HCT116 (cell line): ENCODE data around the gene EXOC4. TPM values are rescaled to one million over a fixed set of nuclear protein-coding genes. Genes with fewer than 3 reads are reported as not detected.

Experiments used
- ATAC-seq: fragments of 200-7000 bp; cut with Tn5 transposase; 2 replicates; pipeline ENCODE4 v1.9.1; 2020; ENCODE audit warnings: mild to moderate bottlenecking, moderate library complexity
- BruUV-seq: library from RNA; stranded (reverse); fragments of 400-500 nt; replicated peaks from 2 replicates; lab custom pipeline; 2021; lab: Mats Ljungman, UMichigan
- CTCF ChIA-PET: fragments of 300-600 bp; sonication (Branson Sonifier 250); formaldehyde crosslinking; loops from one replicate; lab custom pipeline; 2021; ENCODE audit warnings: antibody characterized with exemption; lab: Charles Lee
- POLR2A ChIA-PET: fragments of 300-600, 350-600 bp; sonication (Branson Sonifier 250); formaldehyde crosslinking; loops from one replicate; lab custom pipeline; 2021; ENCODE audit warnings: antibody characterized with exemption; lab: Charles Lee
- RAD21 ChIA-PET, 2 experiments: fragments of 300-600 bp; sonication (Branson Sonifier 250); formaldehyde crosslinking; loops; one replicate each; lab custom pipeline; 2023; ENCODE audit warnings: low total read pairs in 2 of 2; ENCODE audit not compliant: uncharacterized antibody in 2 of 2, unreplicated experiment in 2 of 2, low non-redundant PET in 1 of 2; lab: Charles Lee
- DNase-seq: peaks from one replicate; pipeline ENCODE4 v3.0.0-alpha.2; 2010; ENCODE audit warnings: low read depth, low spot score
- H2AFZ ChIP-seq: fragments of 200-600 bp; shearing (Covaris generic), sonication (generic); 2 replicates; pipeline ENCODE4 v1.6.1; 2017; ENCODE audit warnings: low read depth, mixed run types, mixed read lengths, antibody characterized with exemption, low read length; ENCODE audit not compliant: poor library complexity, severe bottlenecking
- H3K27ac ChIP-seq: 2 replicates; pipeline ENCODE4 v1.5.1; 2012; ENCODE audit warnings: low read depth, low read length
- H3K27me3 ChIP-seq: fragments of 200-600 bp; sonication (generic); 2 replicates; pipeline ENCODE4 v1.6.1; 2016; ENCODE audit warnings: mixed run types, low read length, mixed read lengths; ENCODE audit not compliant: insufficient read depth
- H3K36me3 ChIP-seq, 2 experiments: fragments of 200-500 bp in 1 of 2; fragments of 200-600 bp in 1 of 2; sonication (Bioruptor generic) in 1 of 2; sonication (generic) in 1 of 2; 2 replicates each; pipeline versions ENCODE4 v1.5.1 to v1.6.1; 2014 to 2016; ENCODE audit warnings: low read length in 2 of 2, inconsistent platforms in 1 of 2, mixed read lengths in 1 of 2, mixed run types in 1 of 2; ENCODE audit not compliant: insufficient read depth in 2 of 2, control insufficient read depth in 1 of 2
- H3K4me1 ChIP-seq, 2 experiments: fragments of 200-600 bp in 1 of 2; sonication (generic) in 1 of 2; 2 replicates each; pipeline versions ENCODE4 v1.5.1 to v1.6.1; 2012 to 2017; ENCODE audit warnings: low read length in 2 of 2, inconsistent platforms in 1 of 2, mild to moderate bottlenecking in 1 of 2, mixed read lengths in 1 of 2, mixed run types in 1 of 2, moderate library complexity in 1 of 2; ENCODE audit not compliant: insufficient read depth in 2 of 2, control insufficient read depth in 1 of 2
- H3K4me2 ChIP-seq: fragments of 200-600 bp; sonication (generic); 2 replicates; pipeline ENCODE4 v1.6.1; 2017; ENCODE audit warnings: mixed run types, low read length, mixed read lengths
- H3K4me3 ChIP-seq, 2 experiments: fragments of 200-600 bp in 1 of 2; sonication (generic) in 1 of 2; replicated peaks in 1 of 2; 2 replicates each; pipeline ENCODE4 v1.5.1; 2011 to 2016; ENCODE audit warnings: low read length in 2 of 2, control low read depth in 1 of 2, low read depth in 1 of 2, mild to moderate bottlenecking in 1 of 2, mixed read lengths in 1 of 2, mixed run types in 1 of 2
- H3K79me2 ChIP-seq: fragments of 200-600 bp; sonication (generic); 2 replicates; pipeline ENCODE4 v1.6.1; 2017; ENCODE audit warnings: mild to moderate bottlenecking, mixed run types, low read length, moderate library complexity, mixed read lengths; ENCODE audit not compliant: insufficient read depth
- H3K9ac ChIP-seq: fragments of 200-600 bp; sonication (generic); 2 replicates; pipeline ENCODE4 v1.6.1; 2016; ENCODE audit warnings: low read length, mixed read lengths
- H3K9me2 ChIP-seq: fragments of 200-600 bp; sonication (generic), shearing (Covaris generic); 2 replicates; pipeline ENCODE4 v1.6.1; 2017; ENCODE audit warnings: mixed run types, mild to moderate bottlenecking, moderate library complexity; ENCODE audit not compliant: insufficient read depth
- H3K9me3 ChIP-seq, 2 experiments: fragments of 200-500 bp in 1 of 2; fragments of 200-600 bp in 1 of 2; sonication (Bioruptor generic) in 1 of 2; sonication (generic) in 1 of 2; 2 replicates each; pipeline ENCODE4 v1.6.1; 2014 to 2017; ENCODE audit warnings: low read length in 2 of 2, mixed read lengths in 2 of 2, inconsistent platforms in 1 of 2, low read depth in 1 of 2, mild to moderate bottlenecking in 1 of 2, mixed run types in 1 of 2, moderate library complexity in 1 of 2; ENCODE audit not compliant: control insufficient read depth in 1 of 2, insufficient read depth in 1 of 2
- H4K20me1 ChIP-seq: fragments of 200-600 bp; sonication (generic), shearing (Covaris generic); 2 replicates; pipeline ENCODE4 v1.6.1; 2017; ENCODE audit warnings: mixed run types, mild to moderate bottlenecking, moderate library complexity; ENCODE audit not compliant: insufficient read depth
- CEBPB ChIP-seq: IDR thresholded peaks from 2 replicates; pipeline ENCODE4 v1.6.1; 2012; ENCODE audit warnings: low read depth
- ELF1 ChIP-seq: IDR thresholded peaks from 2 replicates; pipeline ENCODE4 v1.6.1; 2012; ENCODE audit warnings: low read depth, borderline replicate concordance
- EZH2 ChIP-seq: fragments of 200-600 bp; sonication (generic); IDR thresholded peaks from 2 replicates; pipeline ENCODE4 v1.6.1; 2017; ENCODE audit warnings: antibody characterized with exemption, mixed run types
- EZH2phosphoT487 ChIP-seq: fragments of 200-600 bp; IDR thresholded peaks from 2 replicates; pipeline ENCODE4 v1.6.1; 2018; ENCODE audit warnings: antibody characterized with exemption, borderline replicate concordance
- JUND ChIP-seq: IDR thresholded peaks from 2 replicates; pipeline ENCODE4 v1.6.1; 2012
- SIN3A ChIP-seq: IDR thresholded peaks from 2 replicates; pipeline ENCODE4 v1.6.1; 2012; ENCODE audit warnings: low read depth
- SP1 ChIP-seq: IDR thresholded peaks from 2 replicates; pipeline ENCODE4 v1.6.1; 2012; ENCODE audit warnings: low read depth
- SRF ChIP-seq: IDR thresholded peaks from 2 replicates; pipeline ENCODE4 v1.6.1; 2012; ENCODE audit warnings: low read depth
- intact Hi-C: fragments of 100-400 bp; cut with micrococcal nuclease; formaldehyde crosslinking; loops from 2 replicates; pipeline ENCODE4 v1.10.0; 2022
- total RNA-seq: library from RNA; stranded (reverse); gene quantifications from one replicate; pipeline ENCODE4 v1.2.1, GENCODE V29; 2021; ENCODE audit not compliant: unreplicated experiment
- TF ChIP-seq, protein P1 (sequence below), 3 experiments: fragments of 200-600 bp in 1 of 3; sonication (generic) in 1 of 3; IDR thresholded peaks in 2 of 3; conservative IDR thresholded peaks in 1 of 3; 2 replicates each; pipeline ENCODE4 v1.5.1; 2012 to 2017; ENCODE audit warnings: low read depth in 2 of 3, low read length in 2 of 3, antibody characterized with exemption in 1 of 3, borderline replicate concordance in 1 of 3, control low read depth in 1 of 3, mild to moderate bottlenecking in 1 of 3, mixed read lengths in 1 of 3, mixed run types in 1 of 3, moderate library complexity in 1 of 3; ENCODE audit not compliant: insufficient read depth in 1 of 3
- TF ChIP-seq, protein P2 (sequence below): IDR thresholded peaks from 2 replicates; pipeline ENCODE4 v1.6.1; 2012
- TF ChIP-seq, protein P3 (sequence below): IDR thresholded peaks from 2 replicates; pipeline ENCODE4 v1.6.1; 2012; ENCODE audit warnings: low read depth

Gene EXOC4
- total RNA-seq, 1 experiment from 2014 or later: 40.3 TPM

DNA sequence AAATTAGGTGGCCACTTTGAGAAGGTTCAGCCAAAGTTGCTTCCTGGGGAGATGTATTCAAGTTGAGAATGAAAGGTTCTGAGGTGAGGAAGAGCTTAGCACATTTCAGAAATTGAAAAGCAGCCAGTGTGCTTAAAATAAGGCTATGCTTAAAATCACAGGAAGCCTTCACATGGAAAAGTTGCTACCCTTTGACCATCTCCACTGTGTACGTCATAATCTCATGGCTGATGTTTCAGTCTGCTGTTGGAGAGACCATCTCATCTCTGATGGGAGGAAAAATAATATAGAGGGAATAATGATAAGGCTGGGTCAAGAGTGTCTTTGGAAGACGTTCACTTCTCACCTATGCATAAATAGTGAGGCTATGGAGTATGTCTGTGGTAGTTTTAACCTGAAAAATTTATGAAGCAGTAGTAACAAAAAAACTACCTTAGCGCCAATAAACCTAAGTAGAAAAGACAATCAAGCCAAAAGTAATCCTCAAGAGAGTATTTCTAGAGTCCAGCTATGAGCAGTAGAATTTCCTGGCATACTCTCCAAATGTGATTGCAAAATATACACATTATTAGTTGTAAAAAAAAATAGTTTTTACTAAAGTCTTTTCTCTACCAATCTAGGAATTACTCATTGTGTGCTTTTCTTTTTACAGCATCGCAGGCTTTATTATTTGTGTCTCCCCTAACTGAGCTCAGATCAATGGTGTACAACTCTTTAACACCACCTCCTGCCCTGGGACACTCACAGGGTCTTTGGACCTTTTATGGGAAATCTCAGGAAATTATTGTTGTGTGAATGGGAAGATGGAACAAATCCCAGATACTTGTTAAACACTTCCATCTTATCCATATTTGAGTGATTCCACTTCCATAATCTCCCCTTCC is 439.1 kb downstream of the EXOC4 start:
- no peaks in the 10 kb centered on the region for H3K9me2 ChIP-seq
- H3K4me3 ChIP-seq: no peak overlapping the region
- no peak overlapping the region for H3K9ac ChIP-seq
- intact Hi-C loops: no loop called here
- H4K20me1 ChIP-seq: no peaks in the 10 kb centered on the region
- no peaks in the 10 kb centered on the region for H3K4me1 ChIP-seq
- CTCF ChIA-PET: no interaction called here
- no TSS peak for BruUV-seq
- RAD21 ChIA-PET: no interaction called here
- no peak for DNase-seq
- POLR2A ChIA-PET: no interaction called here
- TF ChIP-seq, protein P1, sequence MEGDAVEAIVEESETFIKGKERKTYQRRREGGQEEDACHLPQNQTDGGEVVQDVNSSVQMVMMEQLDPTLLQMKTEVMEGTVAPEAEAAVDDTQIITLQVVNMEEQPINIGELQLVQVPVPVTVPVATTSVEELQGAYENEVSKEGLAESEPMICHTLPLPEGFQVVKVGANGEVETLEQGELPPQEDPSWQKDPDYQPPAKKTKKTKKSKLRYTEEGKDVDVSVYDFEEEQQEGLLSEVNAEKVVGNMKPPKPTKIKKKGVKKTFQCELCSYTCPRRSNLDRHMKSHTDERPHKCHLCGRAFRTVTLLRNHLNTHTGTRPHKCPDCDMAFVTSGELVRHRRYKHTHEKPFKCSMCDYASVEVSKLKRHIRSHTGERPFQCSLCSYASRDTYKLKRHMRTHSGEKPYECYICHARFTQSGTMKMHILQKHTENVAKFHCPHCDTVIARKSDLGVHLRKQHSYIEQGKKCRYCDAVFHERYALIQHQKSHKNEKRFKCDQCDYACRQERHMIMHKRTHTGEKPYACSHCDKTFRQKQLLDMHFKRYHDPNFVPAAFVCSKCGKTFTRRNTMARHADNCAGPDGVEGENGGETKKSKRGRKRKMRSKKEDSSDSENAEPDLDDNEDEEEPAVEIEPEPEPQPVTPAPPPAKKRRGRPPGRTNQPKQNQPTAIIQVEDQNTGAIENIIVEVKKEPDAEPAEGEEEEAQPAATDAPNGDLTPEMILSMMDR (IDR thresholded peaks at IDR 0.05 in 2 of 3, conservative IDR thresholded peaks at IDR 0.05 in 1 of 3; ENCODE audit: borderline replicate concordance in 1 of 3, insufficient read depth in 1 of 3, low read depth in 2 of 3, low read length in 2 of 3): no peak
- TF ChIP-seq, protein P2, sequence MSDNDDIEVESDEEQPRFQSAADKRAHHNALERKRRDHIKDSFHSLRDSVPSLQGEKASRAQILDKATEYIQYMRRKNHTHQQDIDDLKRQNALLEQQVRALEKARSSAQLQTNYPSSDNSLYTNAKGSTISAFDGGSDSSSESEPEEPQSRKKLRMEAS: no peak
- TF ChIP-seq SIN3A: no peak
- TF ChIP-seq, all 23 proteins: peak for 0
- Histone ChIP-seq H3K4me2 (no peak overlapping the region), H2AFZ (no peak overlapping the region), H3K79me2 (no peaks in the 10 kb centered on the region), H3K36me3 (no peaks in the 10 kb centered on the region), H3K9me3 (no peaks in the 10 kb centered on the region), H3K27me3 (no peaks in the 10 kb centered on the region), H3K27ac (no peak overlapping the region)
- no peak for ATAC-seq

DNA sequence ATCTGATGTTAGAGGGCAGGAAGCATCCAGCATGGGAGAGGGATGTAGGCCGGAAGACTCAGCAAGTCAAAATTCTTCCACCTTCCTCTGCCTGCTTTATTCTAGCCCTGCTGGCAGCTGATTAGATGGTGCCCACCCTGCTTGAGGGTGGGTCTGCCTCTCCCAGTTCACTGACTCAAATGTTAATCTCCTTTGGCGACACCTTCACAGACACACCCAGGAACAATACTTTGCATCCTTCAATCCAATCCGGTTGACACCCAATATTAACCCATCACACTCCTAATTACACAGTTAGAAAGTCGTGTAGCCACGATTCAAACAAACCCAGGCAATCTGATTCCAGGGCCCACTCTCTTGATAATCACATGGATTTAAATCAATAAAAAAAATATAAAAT is 440.4 kb downstream of the EXOC4 start:
- intact Hi-C loops: no loop called here
- Histone ChIP-seq H3K4me3 (no peak overlapping the region), H3K4me1 (no peaks in the 10 kb centered on the region), H3K9me3 (no peaks in the 10 kb centered on the region), H3K27me3 (no peaks in the 10 kb centered on the region), H3K79me2 (no peaks in the 10 kb centered on the region), H2AFZ (no peak overlapping the region), H3K36me3 (no peaks in the 10 kb centered on the region), H3K4me2 (no peak overlapping the region), H3K9me2 (no peaks in the 10 kb centered on the region), H3K27ac (no peak overlapping the region), H4K20me1 (no peaks in the 10 kb centered on the region), H3K9ac (no peak overlapping the region)
- ChIA-PET CTCF (no interaction called here), RAD21 (no interaction called here), POLR2A (no interaction called here)
- DNase-seq (no peak), ATAC-seq (no peak)
- no TSS peak for BruUV-seq
- TF ChIP-seq ELF1 (no peak), EZH2phosphoT487 (no peak), JUND (no peak), CEBPB (no peak), SRF (no peak), EZH2 (no peak), SP1 (no peak)
- TF ChIP-seq, protein P3, sequence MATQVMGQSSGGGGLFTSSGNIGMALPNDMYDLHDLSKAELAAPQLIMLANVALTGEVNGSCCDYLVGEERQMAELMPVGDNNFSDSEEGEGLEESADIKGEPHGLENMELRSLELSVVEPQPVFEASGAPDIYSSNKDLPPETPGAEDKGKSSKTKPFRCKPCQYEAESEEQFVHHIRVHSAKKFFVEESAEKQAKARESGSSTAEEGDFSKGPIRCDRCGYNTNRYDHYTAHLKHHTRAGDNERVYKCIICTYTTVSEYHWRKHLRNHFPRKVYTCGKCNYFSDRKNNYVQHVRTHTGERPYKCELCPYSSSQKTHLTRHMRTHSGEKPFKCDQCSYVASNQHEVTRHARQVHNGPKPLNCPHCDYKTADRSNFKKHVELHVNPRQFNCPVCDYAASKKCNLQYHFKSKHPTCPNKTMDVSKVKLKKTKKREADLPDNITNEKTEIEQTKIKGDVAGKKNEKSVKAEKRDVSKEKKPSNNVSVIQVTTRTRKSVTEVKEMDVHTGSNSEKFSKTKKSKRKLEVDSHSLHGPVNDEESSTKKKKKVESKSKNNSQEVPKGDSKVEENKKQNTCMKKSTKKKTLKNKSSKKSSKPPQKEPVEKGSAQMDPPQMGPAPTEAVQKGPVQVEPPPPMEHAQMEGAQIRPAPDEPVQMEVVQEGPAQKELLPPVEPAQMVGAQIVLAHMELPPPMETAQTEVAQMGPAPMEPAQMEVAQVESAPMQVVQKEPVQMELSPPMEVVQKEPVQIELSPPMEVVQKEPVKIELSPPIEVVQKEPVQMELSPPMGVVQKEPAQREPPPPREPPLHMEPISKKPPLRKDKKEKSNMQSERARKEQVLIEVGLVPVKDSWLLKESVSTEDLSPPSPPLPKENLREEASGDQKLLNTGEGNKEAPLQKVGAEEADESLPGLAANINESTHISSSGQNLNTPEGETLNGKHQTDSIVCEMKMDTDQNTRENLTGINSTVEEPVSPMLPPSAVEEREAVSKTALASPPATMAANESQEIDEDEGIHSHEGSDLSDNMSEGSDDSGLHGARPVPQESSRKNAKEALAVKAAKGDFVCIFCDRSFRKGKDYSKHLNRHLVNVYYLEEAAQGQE: no peak
